Fibroblast of skin of abdomen (primary cell): ENCODE results near the gene MAP7D2.

Source experiments
- DNase-seq: peaks from one replicate; pipeline ENCODE4 v3.0.0-alpha.2; 2013

MAP7D2 gene

DNA sequence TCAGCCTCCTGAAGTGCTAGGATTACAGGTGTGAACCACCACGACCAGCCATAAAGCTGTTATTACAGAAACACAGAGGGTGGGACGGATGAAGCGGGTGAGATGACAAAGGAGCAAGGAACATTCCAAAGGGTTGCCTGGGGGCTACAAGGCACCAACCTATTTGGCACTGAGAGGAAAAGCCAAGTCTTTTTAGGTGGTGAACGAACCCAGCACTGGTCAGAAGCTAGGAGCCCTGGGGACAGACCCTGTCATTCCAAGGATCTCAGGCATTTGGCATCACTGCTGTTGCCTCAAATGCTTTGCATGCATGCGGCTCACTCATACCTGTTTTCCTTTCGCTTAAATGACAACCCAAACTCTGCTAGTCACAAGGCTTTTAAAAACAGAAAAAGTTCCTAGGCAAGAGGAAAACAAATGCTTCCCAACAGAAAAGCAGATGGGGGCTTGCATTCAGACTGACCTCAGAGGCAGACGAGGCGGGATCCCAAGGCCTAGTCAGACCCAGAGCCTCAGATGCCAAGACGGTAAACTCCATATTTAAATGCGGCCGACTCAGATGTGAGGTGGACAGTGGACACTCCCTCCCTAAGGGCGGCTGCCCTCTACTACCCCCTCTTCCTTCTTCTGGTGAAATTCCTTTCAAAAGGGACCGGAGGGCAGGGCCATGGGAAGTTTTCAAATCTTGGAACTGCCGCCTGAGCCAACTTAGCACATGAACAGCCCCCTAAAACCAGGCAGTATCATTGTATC is 4.5 kb downstream of the MAP7D2 start:
- no peak for DNase-seq

DNA sequence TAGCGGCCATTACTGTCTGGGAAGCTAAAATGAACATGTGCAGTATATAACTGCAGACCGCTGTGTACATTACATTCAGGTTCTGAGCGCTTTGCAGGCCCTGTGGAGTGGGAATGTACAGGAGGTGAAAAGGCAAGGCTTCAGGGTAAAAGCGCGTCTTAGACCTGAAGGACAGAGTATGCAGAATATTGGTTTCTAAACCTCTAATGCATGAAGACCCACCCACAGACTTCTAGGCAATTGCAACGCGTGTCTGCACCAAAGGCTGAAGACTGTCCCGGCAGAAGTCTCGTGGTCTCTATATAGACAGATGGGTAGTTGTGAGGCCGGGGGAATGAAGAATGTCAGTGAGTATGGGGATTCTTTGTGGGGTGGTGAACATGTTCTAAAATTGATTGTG is 5.4 kb downstream of the MAP7D2 start:
- DNase-seq: no peak

DNA sequence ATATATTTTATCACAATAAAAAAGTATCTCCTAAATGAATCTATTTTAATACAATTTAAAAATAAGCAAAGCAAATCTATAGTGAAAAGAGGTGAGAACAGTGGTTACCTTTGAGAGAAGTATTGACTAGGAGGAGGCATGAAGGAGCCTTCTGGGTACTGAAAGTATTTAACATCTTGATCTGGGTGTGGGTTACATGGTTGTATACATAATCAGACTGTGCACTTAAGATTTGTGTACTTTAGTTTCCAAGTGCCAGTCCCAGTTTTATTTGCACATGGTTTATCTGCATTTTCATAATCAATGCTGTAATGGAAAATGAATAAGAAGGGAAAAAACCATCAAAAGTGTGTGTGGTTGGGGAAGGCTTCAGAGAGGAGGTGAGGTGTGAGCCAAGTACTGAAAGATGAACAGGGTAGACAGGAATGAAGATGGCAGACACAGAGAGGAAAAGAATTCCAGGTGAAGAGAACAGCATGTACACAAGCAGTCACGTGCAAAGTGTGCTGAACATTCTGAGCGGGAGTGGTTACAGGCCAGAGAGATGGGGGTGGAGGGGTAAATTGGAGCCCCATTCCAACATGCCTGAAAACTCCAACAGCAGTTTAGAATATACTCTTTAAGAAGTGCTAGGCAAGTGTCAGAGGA is 14.6 kb downstream of the MAP7D2 start:
- no peak for DNase-seq

GRCh38 chrX:20091499-20091898 is 25.2 kb downstream of the MAP7D2 start:
- DNase-seq: no peak

- no peak for DNase-seq
These were observed 26.9 kb downstream of the MAP7D2 start for GRCh38 chrX:20089845-20090244.

GRCh38 chrX:20080277-20080676 is 36.4 kb downstream of the MAP7D2 start:
- no peak for DNase-seq

GRCh38 chrX:20071511-20072079 is 45.1 kb downstream of the MAP7D2 start:
- DNase-seq: no peak

DNA sequence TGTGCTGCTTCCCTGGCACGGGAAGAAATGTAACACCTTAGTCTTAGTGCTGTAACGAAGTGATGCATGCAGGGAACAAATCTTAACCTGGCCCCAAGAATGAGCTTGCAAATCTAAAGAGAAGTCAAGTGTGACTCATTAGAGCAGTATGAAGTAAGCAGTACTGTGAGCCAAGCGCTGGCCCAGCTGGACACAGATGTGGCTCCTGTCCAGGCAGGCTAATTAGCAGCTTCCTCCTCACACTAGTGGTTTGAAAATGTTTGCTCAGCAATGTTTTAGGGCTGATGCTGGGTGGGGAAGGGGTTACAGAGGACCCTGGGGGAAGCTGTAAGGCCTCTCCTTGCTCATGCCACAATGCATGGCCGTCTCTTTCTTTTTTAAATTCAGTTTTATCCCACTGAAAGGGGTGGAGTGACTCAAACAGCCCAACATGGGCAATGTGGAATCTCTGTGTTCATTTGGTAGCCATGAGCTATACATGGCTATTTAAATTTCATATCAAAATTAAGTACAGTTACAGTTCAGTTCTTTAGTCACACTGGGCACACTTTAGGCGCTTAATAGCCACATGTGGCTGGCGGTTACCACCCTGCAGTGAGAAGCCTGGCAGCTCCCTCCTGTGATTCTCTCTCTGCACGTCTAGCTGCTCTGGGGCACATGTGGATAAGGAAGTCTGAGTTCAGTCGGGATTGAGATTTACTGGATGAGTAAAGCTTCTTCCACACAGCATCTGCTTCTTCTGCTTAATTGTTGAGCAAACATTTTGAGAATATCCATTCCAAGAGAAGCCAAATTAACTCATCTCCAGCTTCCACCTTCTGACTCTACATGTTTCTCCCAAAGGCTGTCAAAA is 48.8 kb downstream of the MAP7D2 start:
- peak; percentile 84 for DNase-seq

- DNase-seq: peak; percentile 57
These were observed 49.6 kb downstream of the MAP7D2 start for GRCh38 chrX:20066968-20067708.

DNA sequence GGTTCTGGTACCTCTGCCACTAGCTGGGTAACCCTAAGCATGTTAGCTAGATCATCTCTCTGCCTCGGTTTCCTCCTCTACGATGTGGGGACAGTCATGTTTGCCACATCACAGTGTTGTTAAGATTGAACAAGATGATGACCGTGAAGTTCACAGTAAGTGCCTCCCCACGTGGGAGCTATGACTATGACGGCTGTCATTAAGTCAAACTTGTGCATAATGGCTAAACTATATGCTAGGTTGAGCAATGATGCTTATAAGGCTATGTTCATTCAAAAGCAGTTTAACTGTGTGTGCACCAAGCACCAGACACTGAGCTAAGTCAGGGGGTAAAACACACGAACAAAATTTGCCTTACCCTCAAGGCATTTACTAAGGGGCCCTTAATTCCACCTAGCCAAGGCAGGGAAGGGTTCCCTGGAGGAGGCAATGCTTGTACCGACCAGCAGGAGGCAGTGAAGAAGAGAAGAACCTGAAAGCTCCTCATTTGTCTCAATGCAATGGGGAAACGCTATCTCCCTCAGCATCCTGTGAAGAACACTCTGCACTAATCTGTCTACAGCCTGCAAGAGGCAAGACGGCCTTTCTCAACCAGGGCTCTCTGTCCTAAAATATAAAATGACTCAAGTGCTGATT is 52.9 kb downstream of the MAP7D2 start:
- DNase-seq: no peak

- no peak for DNase-seq
These were observed 53.6 kb downstream of the MAP7D2 start for GRCh38 chrX:20063153-20063552.

- DNase-seq: peak; percentile 8
These were observed 54.9 kb downstream of the MAP7D2 start for GRCh38 chrX:20061855-20062254.

DNA sequence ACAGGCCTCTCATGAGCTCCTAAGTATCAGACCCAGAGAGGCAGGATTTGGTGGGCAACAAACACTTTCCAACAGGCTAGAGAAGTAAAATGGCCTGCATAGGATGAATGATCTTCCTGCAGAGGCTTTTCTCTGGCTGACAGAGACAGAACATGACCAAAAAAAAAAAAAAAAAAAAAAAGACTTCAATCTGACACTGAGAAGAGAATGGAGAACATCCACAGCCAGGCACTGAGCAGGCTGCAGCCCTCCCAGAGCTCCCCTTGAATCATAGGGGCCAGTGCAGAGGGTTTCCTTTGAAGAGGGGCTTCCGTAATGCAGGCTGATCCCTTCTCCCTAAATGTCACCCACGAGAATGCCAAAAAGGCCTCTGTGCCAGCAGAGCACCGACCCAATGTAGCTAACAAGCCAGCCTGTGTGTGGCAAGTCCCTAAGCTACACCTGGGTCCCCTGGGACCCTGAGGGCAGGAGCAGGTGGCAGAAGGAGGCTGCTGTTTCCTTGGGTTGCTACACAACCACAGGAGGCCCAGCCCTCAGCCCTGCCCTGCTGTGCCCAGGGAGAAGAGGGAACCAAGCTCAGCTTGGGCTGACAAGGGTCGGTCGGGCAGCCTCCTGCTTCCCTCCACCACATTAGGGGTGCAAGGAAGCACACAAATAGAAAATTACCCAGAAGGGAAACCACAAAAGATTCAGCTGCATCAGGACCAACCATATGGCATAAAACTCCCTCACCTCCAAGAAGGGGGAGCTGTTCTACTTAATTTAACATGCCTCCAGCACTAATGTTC is 55.6 kb downstream of the MAP7D2 start:
- no peak for DNase-seq

DNA sequence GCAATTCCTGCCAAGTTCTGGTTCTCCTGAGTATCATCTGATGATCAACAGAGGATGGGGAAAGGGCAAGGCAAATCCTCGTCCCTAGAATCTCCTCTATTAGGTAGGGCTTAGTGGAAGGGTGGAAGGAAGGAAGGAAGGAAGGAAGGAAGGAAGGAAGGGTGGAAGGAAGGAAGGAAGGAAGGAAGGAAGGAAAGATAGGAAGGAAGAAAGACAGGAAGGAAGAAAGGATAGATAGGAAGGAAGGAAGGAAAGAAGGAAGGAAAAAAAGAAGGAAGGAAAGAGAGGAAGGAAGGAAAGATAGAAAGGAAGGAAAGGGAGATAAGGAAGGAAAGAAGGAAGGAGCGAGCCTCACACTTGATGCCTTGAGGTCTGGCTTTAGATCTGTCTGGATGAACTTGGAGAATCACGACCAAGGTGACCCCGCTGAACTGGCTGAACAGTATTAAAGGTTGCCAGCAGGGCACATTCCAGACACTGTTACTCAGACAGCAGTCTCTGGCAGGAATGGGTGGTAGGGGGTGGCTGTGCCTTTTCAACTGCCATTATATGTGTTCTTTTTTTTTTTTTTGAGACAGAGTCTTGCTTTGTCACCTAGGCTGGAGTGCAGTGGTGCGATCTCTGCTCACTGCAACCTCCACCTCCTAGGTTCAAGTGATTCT is 57.1 kb downstream of the MAP7D2 start:
- DNase-seq: no peak

DNA sequence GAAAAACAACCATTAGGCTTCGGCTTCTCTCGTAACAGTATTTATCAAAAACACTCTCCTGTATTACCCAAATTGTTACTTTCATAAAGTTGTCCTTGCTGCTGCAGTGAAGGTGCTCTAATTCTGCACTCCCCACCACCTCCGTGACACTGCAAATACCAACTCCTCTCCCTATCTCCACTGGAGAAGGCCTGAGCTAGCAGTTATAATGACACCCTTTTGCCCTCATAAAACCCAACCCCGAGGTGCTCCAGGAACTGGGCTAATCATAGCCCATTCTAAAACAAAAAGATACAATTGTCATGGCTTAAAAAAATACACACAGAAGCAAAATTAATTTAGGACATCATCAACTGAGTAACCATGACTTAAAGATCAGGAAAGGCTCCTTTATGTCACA is 59.2 kb downstream of the MAP7D2 start:
- no peak for DNase-seq

DNA sequence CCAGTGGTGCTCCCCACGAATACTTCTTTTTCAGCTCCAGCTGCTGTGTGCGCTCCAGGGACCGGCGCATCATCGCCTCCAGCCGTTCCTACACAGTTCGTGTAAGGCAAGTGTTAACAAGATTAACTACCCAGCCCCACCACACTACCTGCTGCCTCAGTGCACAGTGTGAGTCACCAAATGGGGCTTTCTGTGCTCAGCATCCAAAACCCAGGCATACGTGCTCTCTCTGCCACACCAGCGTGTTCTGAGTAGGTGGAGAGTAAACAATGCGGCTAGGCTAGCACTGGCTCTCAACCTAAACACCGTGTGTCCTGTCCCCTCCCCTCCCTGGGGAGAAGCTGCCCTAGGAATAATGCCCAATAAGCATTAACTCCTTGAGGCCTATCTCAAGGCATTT is 60.0 kb downstream of the MAP7D2 start:
- peak; percentile 1 for DNase-seq

- DNase-seq: no peak
These were observed 63.2 kb downstream of the MAP7D2 start for GRCh38 chrX:20053537-20053936.

GRCh38 chrX:20046864-20047263 is 69.8 kb downstream of the MAP7D2 start:
- DNase-seq: no peak

DNA sequence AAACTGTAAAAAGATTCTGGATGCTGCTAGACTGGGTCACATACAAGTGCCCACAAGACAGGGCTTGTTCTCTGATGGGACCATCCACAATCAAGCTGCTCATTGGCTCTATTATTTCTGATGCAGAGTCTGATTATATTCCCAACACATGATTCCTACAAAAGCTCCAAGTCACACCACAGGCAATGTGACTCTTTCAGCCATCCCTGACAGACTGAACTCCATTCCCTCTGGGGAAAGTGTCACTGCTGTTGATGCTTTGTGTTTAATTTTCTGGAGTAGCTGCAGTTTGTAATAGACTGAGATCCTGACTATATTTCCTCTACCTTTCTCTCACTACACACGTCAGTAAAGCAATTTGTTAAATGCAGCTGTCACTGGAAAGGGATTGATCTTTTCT is 70.5 kb downstream of the MAP7D2 start:
- no peak for DNase-seq

DNA sequence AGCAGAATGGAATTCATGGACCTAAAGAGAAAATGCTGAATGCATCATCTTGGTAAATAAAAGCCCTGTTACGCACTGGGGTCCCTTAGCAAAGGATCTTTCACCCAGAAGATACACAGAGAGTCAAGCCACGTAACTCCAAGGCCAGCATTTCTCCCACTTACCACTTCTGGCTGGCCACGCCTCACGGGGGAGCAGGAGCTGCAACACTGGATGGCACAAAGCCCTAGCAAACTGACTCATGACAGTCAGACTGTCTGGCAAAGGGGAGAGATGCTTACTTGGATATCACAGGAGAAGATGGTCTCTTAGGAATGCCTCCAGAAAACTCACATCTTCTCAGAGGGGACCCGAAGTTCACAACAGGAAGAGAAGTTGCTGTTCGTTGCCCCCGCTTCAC is 74.5 kb downstream of the MAP7D2 start:
- DNase-seq: no peak

GRCh38 chrX:20038966-20039365 is 77.7 kb downstream of the MAP7D2 start:
- DNase-seq: no peak
